ENCODE measurements around the gene CSNK2A1.

The CSNK2A1 gene

DNA sequence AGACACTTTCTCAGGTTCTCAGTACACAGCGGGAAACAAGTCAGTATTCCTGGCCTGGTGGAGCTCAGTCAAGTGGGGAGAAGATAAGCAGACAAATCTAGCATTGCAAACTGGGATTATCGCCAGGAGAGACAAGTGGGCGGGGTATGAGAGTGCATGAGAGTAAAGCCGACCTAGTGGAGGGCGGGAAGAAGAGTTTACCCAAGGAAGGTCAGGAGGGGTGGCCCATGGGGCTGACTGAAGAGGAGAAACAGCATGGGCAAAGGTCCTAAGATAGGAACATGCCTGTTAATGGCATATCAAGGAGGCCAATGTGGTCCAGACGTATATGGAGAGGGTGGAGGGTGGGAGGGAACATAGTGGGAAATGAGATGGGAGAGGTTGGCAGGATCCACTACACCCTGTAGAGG is 12.4 kb upstream of the CSNK2A1 start:
- TF ChIP-seq SIN3A (IDR thresholded peaks at IDR 0.05; ENCODE audit: borderline replicate concordance, insufficient read depth, low read length), result no peak
- no peak for TF ChIP-seq POLR2AphosphoS5 (IDR thresholded peaks at IDR 0.05; ENCODE audit: low read depth, low read length)
- no peak for TF ChIP-seq TAF1 (IDR thresholded peaks at IDR 0.05; ENCODE audit: borderline replicate concordance, insufficient read depth, low read length)
- no peak for TF ChIP-seq FOXP2 (optimal IDR thresholded peaks at IDR 0.05; ENCODE audit: borderline replicate concordance, extremely low read depth, extremely low read length, insufficient read depth)
- TF ChIP-seq REST (IDR thresholded peaks at IDR 0.05; ENCODE audit: insufficient read depth in 1 of 2, low read depth in 2 of 2, low read length in 2 of 2), result no peak

DNA sequence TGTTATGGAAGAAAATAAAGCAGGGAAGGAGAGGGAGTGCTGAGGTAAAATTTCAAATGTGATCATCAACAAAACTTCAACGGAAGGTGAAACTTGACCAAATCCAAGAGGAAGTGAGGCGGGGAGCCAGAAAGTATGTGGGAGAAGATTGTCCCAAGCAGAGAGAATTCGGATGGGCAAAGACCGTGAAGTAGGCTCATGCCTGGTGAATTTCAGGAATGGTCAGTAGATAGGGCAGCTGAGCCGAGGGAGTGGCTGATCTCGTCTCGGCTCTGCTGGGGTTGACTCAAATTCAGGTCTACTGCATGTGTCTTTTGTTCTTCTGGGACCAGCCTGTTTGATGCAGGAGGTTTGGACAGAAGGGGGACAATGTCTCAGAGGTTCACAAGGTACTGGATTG is 7.0 kb upstream of the CSNK2A1 start:
- no peak for TF ChIP-seq REST (IDR thresholded peaks at IDR 0.05; ENCODE audit: insufficient read depth in 1 of 2, low read depth in 2 of 2, low read length in 2 of 2)
- no peak for TF ChIP-seq FOXP2 (optimal IDR thresholded peaks at IDR 0.05; ENCODE audit: borderline replicate concordance, extremely low read depth, extremely low read length, insufficient read depth)
- TF ChIP-seq POLR2AphosphoS5 (IDR thresholded peaks at IDR 0.05; ENCODE audit: low read depth, low read length), result no peak
- TF ChIP-seq TAF1 (IDR thresholded peaks at IDR 0.05; ENCODE audit: borderline replicate concordance, insufficient read depth, low read length), result no peak
- TF ChIP-seq SIN3A (IDR thresholded peaks at IDR 0.05; ENCODE audit: borderline replicate concordance, insufficient read depth, low read length), result no peak

GRCh38 chr20:549722-550496 is 6.3 kb upstream of the CSNK2A1 start:
- no peak for TF ChIP-seq POLR2AphosphoS5 (IDR thresholded peaks at IDR 0.05; ENCODE audit: low read depth, low read length)
- TF ChIP-seq REST (IDR thresholded peaks at IDR 0.05; ENCODE audit: insufficient read depth in 1 of 2, low read depth in 2 of 2, low read length in 2 of 2), result no peak
- TF ChIP-seq TAF1 (IDR thresholded peaks at IDR 0.05; ENCODE audit: borderline replicate concordance, insufficient read depth, low read length), result no peak
- no peak for TF ChIP-seq SIN3A (IDR thresholded peaks at IDR 0.05; ENCODE audit: borderline replicate concordance, insufficient read depth, low read length)
- no peak for TF ChIP-seq FOXP2 (optimal IDR thresholded peaks at IDR 0.05; ENCODE audit: borderline replicate concordance, extremely low read depth, extremely low read length, insufficient read depth)

- TF ChIP-seq FOXP2 (optimal IDR thresholded peaks at IDR 0.05; ENCODE audit: borderline replicate concordance, extremely low read depth, extremely low read length, insufficient read depth) (no peak), REST (IDR thresholded peaks at IDR 0.05; ENCODE audit: insufficient read depth in 1 of 2, low read depth in 2 of 2, low read length in 2 of 2) (no peak), TAF1 (IDR thresholded peaks at IDR 0.05; ENCODE audit: borderline replicate concordance, insufficient read depth, low read length) (no peak), SIN3A (IDR thresholded peaks at IDR 0.05; ENCODE audit: borderline replicate concordance, insufficient read depth, low read length) (no peak), POLR2AphosphoS5 (IDR thresholded peaks at IDR 0.05; ENCODE audit: low read depth, low read length) (no peak)
These were observed 5.3 kb upstream of the CSNK2A1 start for GRCh38 chr20:548906-549305.

All from PFSK-1 (cell line).